H9 (cell line): ENCODE measurements around the gene FCRL5. TPM values are rescaled to one million over a fixed set of nuclear protein-coding genes. Genes with fewer than 3 reads are reported as not detected.

Experiments
- DNase-seq: peaks from one replicate; pipeline ENCODE4 v3.0.0-alpha.2; 2017
- H2AFZ ChIP-seq: one replicate; pipeline ENCODE4 v1.6.1; 2013; ENCODE audit warnings: mild to moderate bottlenecking, low read length, control low read depth, moderate library complexity
- H2AK5ac ChIP-seq: 2 replicates; pipeline ENCODE4 v1.6.1; 2013; ENCODE audit warnings: low read length, control low read depth, mixed read lengths; ENCODE audit not compliant: insufficient read length
- H2BK120ac ChIP-seq: one replicate; pipeline ENCODE4 v1.6.1; 2013; ENCODE audit warnings: low read depth, mild to moderate bottlenecking, low read length, control low read depth, inconsistent platforms; ENCODE audit not compliant: poor library complexity, severe bottlenecking
- H2BK12ac ChIP-seq: 2 replicates; pipeline ENCODE4 v1.6.1; 2013; ENCODE audit warnings: low read length, control low read depth, mixed read lengths, low read depth; ENCODE audit not compliant: insufficient read length
- H2BK15ac ChIP-seq: 2 replicates; pipeline ENCODE4 v1.6.1; 2013; ENCODE audit warnings: low read depth, low read length, control low read depth
- H2BK20ac ChIP-seq: one replicate; pipeline ENCODE4 v1.6.1; 2013; ENCODE audit warnings: low read depth, mild to moderate bottlenecking, low read length, control low read depth, inconsistent platforms; ENCODE audit not compliant: poor library complexity, severe bottlenecking
- H2BK5ac ChIP-seq: 2 replicates; pipeline ENCODE4 v1.6.1; 2013; ENCODE audit warnings: low read length, control low read depth, mixed read lengths; ENCODE audit not compliant: insufficient read length
- H3K14ac ChIP-seq: 2 replicates; pipeline ENCODE4 v1.6.1; 2013; ENCODE audit warnings: low read length, control low read depth; ENCODE audit not compliant: insufficient read depth
- H3K18ac ChIP-seq: 2 replicates; pipeline ENCODE4 v1.6.1; 2013; ENCODE audit warnings: low read depth, mild to moderate bottlenecking, mixed read lengths, low read length, control low read depth; ENCODE audit not compliant: insufficient read length
- H3K23ac ChIP-seq: 2 replicates; pipeline ENCODE4 v1.6.1; 2013; ENCODE audit warnings: low read length, control low read depth, mixed read lengths, low read depth; ENCODE audit not compliant: insufficient read length
- H3K23me2 ChIP-seq: 2 replicates; pipeline ENCODE4 v1.6.1; 2013; ENCODE audit warnings: low read depth, mild to moderate bottlenecking, mixed read lengths, low read length, control low read depth; ENCODE audit not compliant: insufficient read length, poor library complexity, severe bottlenecking
- H3K27ac ChIP-seq: 2 replicates; pipeline ENCODE4 v1.5.1; 2013; ENCODE audit warnings: low read length, control low read depth, mixed read lengths, low read depth; ENCODE audit not compliant: insufficient read length
- H3K27me3 ChIP-seq: 2 replicates; pipeline ENCODE4 v1.6.1; 2013; ENCODE audit warnings: low read length, control low read depth, inconsistent platforms; ENCODE audit not compliant: insufficient read depth
- H3K4ac ChIP-seq: 2 replicates; pipeline ENCODE4 v1.6.1; 2013; ENCODE audit warnings: low read depth, mild to moderate bottlenecking, control low read depth, inconsistent platforms, low read length, moderate library complexity
- H3K4me1 ChIP-seq: 2 replicates; pipeline ENCODE4 v1.6.1; 2013; ENCODE audit warnings: low read length, control low read depth, inconsistent platforms; ENCODE audit not compliant: insufficient read depth
- H3K4me2 ChIP-seq: 2 replicates; pipeline ENCODE4 v1.6.1; 2013; ENCODE audit warnings: low read length, control low read depth, mixed read lengths; ENCODE audit not compliant: insufficient read length, insufficient read depth
- H3K56ac ChIP-seq: 2 replicates; pipeline ENCODE4 v1.6.1; 2013; ENCODE audit warnings: low read depth, mild to moderate bottlenecking, mixed read lengths, low read length, control low read depth; ENCODE audit not compliant: insufficient read length
- H3K79me1 ChIP-seq: 2 replicates; pipeline ENCODE4 v1.6.1; 2013; ENCODE audit warnings: low read depth, mild to moderate bottlenecking, moderate library complexity, low read length, control low read depth, inconsistent platforms; ENCODE audit not compliant: insufficient read depth, poor library complexity, severe bottlenecking
- H3K79me2 ChIP-seq: 2 replicates; pipeline ENCODE4 v1.6.1; 2013; ENCODE audit warnings: low read length, control low read depth, inconsistent platforms; ENCODE audit not compliant: insufficient read depth
- H3K9ac ChIP-seq: 2 replicates; pipeline ENCODE4 v1.6.1; 2013; ENCODE audit warnings: low read length, control low read depth, mixed read lengths; ENCODE audit not compliant: insufficient read length; ENCODE audit errors: extremely low read depth
- H3K9me3 ChIP-seq: one replicate; pipeline ENCODE4 v1.6.1; 2013; ENCODE audit warnings: low read depth, low read length, inconsistent platforms; ENCODE audit not compliant: control insufficient read depth
- H3T11ph ChIP-seq: one replicate; pipeline ENCODE4 v1.6.1; 2013; ENCODE audit warnings: mild to moderate bottlenecking, low read length, control low read depth, inconsistent platforms
- H4K20me1 ChIP-seq: one replicate; pipeline ENCODE4 v1.6.1; 2013; ENCODE audit not compliant: control insufficient read depth, insufficient read length, insufficient read depth
- H4K5ac ChIP-seq: 2 replicates; pipeline ENCODE4 v1.6.1; 2013; ENCODE audit warnings: low read depth, mild to moderate bottlenecking, mixed read lengths, low read length, control low read depth; ENCODE audit not compliant: insufficient read length
- H4K8ac ChIP-seq: replicated peaks from 2 replicates; pipeline ENCODE4 v1.6.1; 2013; ENCODE audit warnings: low read length, control low read depth, mixed read lengths, low read depth; ENCODE audit not compliant: insufficient read length
- H4K91ac ChIP-seq: 2 replicates; pipeline ENCODE4 v1.6.1; 2013; ENCODE audit warnings: low read depth, mild to moderate bottlenecking, moderate library complexity, mixed read lengths, low read length, control low read depth; ENCODE audit not compliant: insufficient read length
- H3K27ac Mint-ChIP-seq, 3 experiments: 2 replicates in 2 of 3; 3 replicates in 1 of 3; pipeline ENCODE4 v1.8.0; 2020 to 2021; ENCODE audit warnings: mixed read lengths in 3 of 3, mild to moderate bottlenecking in 1 of 3, moderate library complexity in 1 of 3
- H3K27me3 Mint-ChIP-seq: 2 replicates; pipeline ENCODE4 v1.8.0; 2021; ENCODE audit warnings: low read depth, mild to moderate bottlenecking, moderate library complexity, mixed read lengths
- H3K36me3 Mint-ChIP-seq, 3 experiments: 2 replicates in 2 of 3; 3 replicates in 1 of 3; pipeline ENCODE4 v1.8.0; 2020 to 2021; ENCODE audit warnings: low read depth in 3 of 3, mixed read lengths in 3 of 3; ENCODE audit not compliant: insufficient read depth in 1 of 3
- H3K4me1 Mint-ChIP-seq, 2 experiments: 2 replicates each; pipeline ENCODE4 v1.8.0; 2020; ENCODE audit warnings: mixed read lengths in 2 of 2
- H3K4me3 Mint-ChIP-seq, 2 experiments: 2 replicates in 1 of 2; 3 replicates in 1 of 2; pipeline ENCODE4 v1.8.0; 2020 to 2021; ENCODE audit warnings: mild to moderate bottlenecking in 2 of 2, mixed read lengths in 2 of 2, moderate library complexity in 1 of 2
- H3K9me3 Mint-ChIP-seq, 2 experiments: 2 replicates in 1 of 2; 3 replicates in 1 of 2; pipeline ENCODE4 v1.8.0; 2020; ENCODE audit warnings: mild to moderate bottlenecking in 2 of 2, mixed read lengths in 2 of 2, moderate library complexity in 1 of 2
- CTCF ChIP-seq: fragments of 200-600 bp; sonication (generic); conservative IDR thresholded peaks from 3 replicates; pipeline ENCODE4 v1.8.0; 2021; ENCODE audit warnings: antibody characterized with exemption, mild to moderate bottlenecking
- WGBS: extraction: QIAGEN DNeasy Blood & Tissue Kit; methylation state at CpG from one replicate; pipeline ENCODE4 v1.1.7; 2013; ENCODE audit warnings: missing lambda C conversion rate, low lambda C conversion rate, mixed read lengths; ENCODE audit not compliant: insufficient read length; ENCODE audit errors: extremely low coverage; 5-methylcytosine and 5-hydroxymethylcytosine counted together
- total RNA-seq: library from RNA; stranded (reverse); gene quantifications from 2 replicates; pipeline ENCODE4 v1.2.1, GENCODE V29; 2021

FCRL5 gene
- total RNA-seq, 1 experiment from 2014 or later = 0.98 TPM

GRCh38 chr1:157505481-157506272 lies 46.6 kb downstream of the FCRL5 start:
- Histone ChIP-seq H4K5ac (no peak overlapping the region), H2BK5ac (no peak overlapping the region), H2AK5ac (no peak overlapping the region), H2AFZ (no peak overlapping the region), H3K79me2 (no peaks in the 10 kb centered on the region), H3K18ac (no peak overlapping the region), H4K8ac (no peak overlapping the region), H3K79me1 (no peaks in the 10 kb centered on the region), H3K4me2 (no peak overlapping the region), H3K23me2 (no peaks in the 10 kb centered on the region), H2BK20ac (no peak overlapping the region), H3K56ac (no peak overlapping the region), H2BK120ac (no peak overlapping the region), H3T11ph (no peak overlapping the region), H3K23ac (no peak overlapping the region), H3K14ac (no peak overlapping the region), H3K4ac (no peak overlapping the region), H4K91ac (no peak overlapping the region), H3K9me3 (no peaks in the 10 kb centered on the region), H2BK12ac (no peak overlapping the region), H3K27me3 (no peaks in the 10 kb centered on the region), H3K4me1 (no peaks in the 10 kb centered on the region), H4K20me1 (no peaks in the 10 kb centered on the region), H3K27ac (no peak overlapping the region), H2BK15ac (no peak overlapping the region), H3K9ac (no peak overlapping the region)
- H3K9me3 Mint-ChIP-seq = peaks cover 0 to 5% of the 10 kb centered on the region in 2 experiments; a peak in 2 of 5 replicates
- no peak overlapping the region for H3K4me3 Mint-ChIP-seq
- DNase-seq = peak; percentile 85
- peaks cover 3% of the 10 kb centered on the region; the same call in 1 of the 2 replicates for H3K27me3 Mint-ChIP-seq
- TF ChIP-seq CTCF = peak; percentile 86
- no peaks in the 10 kb centered on the region; a peak in 1 of 7 replicates for H3K36me3 Mint-ChIP-seq
- H3K27ac Mint-ChIP-seq = no peak overlapping the region
- H3K4me1 Mint-ChIP-seq = peaks cover 6 to 7% of the 10 kb centered on the region in 2 experiments
- no CpG with 5 or more reads among the region's 13 CpGs for WGBS
